ENCODE measurements around the gene DPH7. TPM values are rescaled to one million over a fixed set of nuclear protein-coding genes. Genes with fewer than 3 reads are reported as not detected.

The DPH7 gene
- total and polyA plus RNA-seq, 10 donors, result 31.7 to 80.5 (median 41.2) TPM

GRCh38 chr9:137621131-137621757 lies 42.5 kb upstream of the DPH7 start:
- Histone ChIP-seq H3K4me1 (peaks cover 29 to 92% (median 73%) of the 10 kb centered on the region in 6 donors), H3K27me3 (replicated peaks in 1 of 7) (no peaks in the 10 kb centered on the region), H3K9me3 (no peaks in the 10 kb centered on the region), H3K27ac (peak overlapping the region in 3 of 8 donors; percentile 0 to 94 (median 27)), H3K36me3 (peaks cover 0 to 24% (median 0%) of the 10 kb centered on the region in 6 donors), H3K4me3 (peak overlapping the region in 1 of 8 donors; percentile 98)
- peak; percentile 43 for DNase-seq
- intact Hi-C loops (cut with DNase I; ENCODE audit: low total_unique reads), result no loop called here
- TF ChIP-seq POLR2AphosphoS5 (IDR thresholded peaks at IDR 0.05), result no peak
- TF ChIP-seq, protein P1, sequence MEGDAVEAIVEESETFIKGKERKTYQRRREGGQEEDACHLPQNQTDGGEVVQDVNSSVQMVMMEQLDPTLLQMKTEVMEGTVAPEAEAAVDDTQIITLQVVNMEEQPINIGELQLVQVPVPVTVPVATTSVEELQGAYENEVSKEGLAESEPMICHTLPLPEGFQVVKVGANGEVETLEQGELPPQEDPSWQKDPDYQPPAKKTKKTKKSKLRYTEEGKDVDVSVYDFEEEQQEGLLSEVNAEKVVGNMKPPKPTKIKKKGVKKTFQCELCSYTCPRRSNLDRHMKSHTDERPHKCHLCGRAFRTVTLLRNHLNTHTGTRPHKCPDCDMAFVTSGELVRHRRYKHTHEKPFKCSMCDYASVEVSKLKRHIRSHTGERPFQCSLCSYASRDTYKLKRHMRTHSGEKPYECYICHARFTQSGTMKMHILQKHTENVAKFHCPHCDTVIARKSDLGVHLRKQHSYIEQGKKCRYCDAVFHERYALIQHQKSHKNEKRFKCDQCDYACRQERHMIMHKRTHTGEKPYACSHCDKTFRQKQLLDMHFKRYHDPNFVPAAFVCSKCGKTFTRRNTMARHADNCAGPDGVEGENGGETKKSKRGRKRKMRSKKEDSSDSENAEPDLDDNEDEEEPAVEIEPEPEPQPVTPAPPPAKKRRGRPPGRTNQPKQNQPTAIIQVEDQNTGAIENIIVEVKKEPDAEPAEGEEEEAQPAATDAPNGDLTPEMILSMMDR (IDR thresholded peaks at IDR 0.05 in 8 of 11, conservative IDR thresholded peaks at IDR 0.05 in 3 of 11), result peak in 9 of 11 experiments; percentile 23 to 53 (median 35)
- WGBS, 5 donors, result 49 to 64% (median 54%) methylated on average over 6 of the region's 6 CpGs

DNA sequence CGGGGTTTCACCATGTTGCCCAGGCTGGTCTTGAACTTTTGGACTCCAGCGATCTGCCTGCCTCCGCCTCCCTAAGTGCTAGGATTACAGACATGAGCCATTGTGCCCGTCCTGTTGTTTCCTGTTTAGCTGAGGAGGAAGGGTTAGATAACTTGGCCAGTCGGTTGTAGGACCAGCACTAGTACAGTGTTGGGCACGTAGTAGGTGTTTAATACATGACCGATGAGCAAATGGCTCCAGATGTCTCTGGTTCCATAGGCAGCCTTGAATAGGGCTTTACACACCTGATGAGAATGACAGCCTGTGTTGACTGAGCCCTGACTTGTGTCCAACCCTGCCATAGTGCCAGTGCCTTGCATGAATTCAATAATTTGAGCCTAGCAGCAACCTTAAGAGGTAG lies 41.9 kb upstream of the DPH7 start:
- TF ChIP-seq POLR2A (IDR thresholded peaks at IDR 0.05) (no peak), POLR2AphosphoS5 (IDR thresholded peaks at IDR 0.05) (no peak)
- TF ChIP-seq, protein P1 (IDR thresholded peaks at IDR 0.05 in 8 of 11, conservative IDR thresholded peaks at IDR 0.05 in 3 of 11), result no peak
- H3K9me3 ChIP-seq, result no peaks in the 10 kb centered on the region
- peak; percentile 48 for DNase-seq
- 60 to 77% (median 64%) methylated on average over 7 of the region's 7 CpGs for WGBS, 5 donors
- H3K27ac ChIP-seq, result peak overlapping the region in 6 of 8 donors; percentile 56 to 94 (median 90)
- H3K27me3 ChIP-seq (replicated peaks in 1 of 7), result no peaks in the 10 kb centered on the region
- intact Hi-C loops (cut with DNase I; ENCODE audit: low total_unique reads), result no loop called here
- peak overlapping the region in 4 of 8 donors; percentile 66 to 98 (median 82) for H3K4me3 ChIP-seq
- H3K4me1 ChIP-seq, result peaks cover 29 to 87% (median 68%) of the 10 kb centered on the region in 6 donors
- H3K36me3 ChIP-seq, result peaks cover 0 to 30% (median 3%) of the 10 kb centered on the region in 6 donors

- TF ChIP-seq POLR2AphosphoS5 (IDR thresholded peaks at IDR 0.05), result no peak
- TF ChIP-seq, protein P1 (IDR thresholded peaks at IDR 0.05 in 8 of 11, conservative IDR thresholded peaks at IDR 0.05 in 3 of 11), result no peak
- no peak for TF ChIP-seq POLR2A (IDR thresholded peaks at IDR 0.05)
- DNase-seq, result no peak
- Histone ChIP-seq H3K36me3 (peaks cover 0 to 36% (median 9%) of the 10 kb centered on the region in 6 donors), H3K4me1 (peaks cover 29 to 81% (median 62%) of the 10 kb centered on the region in 6 donors), H3K9me3 (no peaks in the 10 kb centered on the region), H3K27ac (peak overlapping the region in 7 of 8 donors; percentile 80 to 94 (median 89)), H3K4me3 (peak overlapping the region; percentile 66 to 98 (median 78)), H3K27me3 (replicated peaks in 1 of 7) (no peaks in the 10 kb centered on the region)
- intact Hi-C loops (cut with DNase I; ENCODE audit: low total_unique reads), result no loop called here
- WGBS, 5 donors, result 43 to 56% (median 47%) methylated on average over 4 of the region's 4 CpGs
These were observed 41.3 kb upstream of the DPH7 start for GRCh38 chr9:137620048-137620405.

DNA sequence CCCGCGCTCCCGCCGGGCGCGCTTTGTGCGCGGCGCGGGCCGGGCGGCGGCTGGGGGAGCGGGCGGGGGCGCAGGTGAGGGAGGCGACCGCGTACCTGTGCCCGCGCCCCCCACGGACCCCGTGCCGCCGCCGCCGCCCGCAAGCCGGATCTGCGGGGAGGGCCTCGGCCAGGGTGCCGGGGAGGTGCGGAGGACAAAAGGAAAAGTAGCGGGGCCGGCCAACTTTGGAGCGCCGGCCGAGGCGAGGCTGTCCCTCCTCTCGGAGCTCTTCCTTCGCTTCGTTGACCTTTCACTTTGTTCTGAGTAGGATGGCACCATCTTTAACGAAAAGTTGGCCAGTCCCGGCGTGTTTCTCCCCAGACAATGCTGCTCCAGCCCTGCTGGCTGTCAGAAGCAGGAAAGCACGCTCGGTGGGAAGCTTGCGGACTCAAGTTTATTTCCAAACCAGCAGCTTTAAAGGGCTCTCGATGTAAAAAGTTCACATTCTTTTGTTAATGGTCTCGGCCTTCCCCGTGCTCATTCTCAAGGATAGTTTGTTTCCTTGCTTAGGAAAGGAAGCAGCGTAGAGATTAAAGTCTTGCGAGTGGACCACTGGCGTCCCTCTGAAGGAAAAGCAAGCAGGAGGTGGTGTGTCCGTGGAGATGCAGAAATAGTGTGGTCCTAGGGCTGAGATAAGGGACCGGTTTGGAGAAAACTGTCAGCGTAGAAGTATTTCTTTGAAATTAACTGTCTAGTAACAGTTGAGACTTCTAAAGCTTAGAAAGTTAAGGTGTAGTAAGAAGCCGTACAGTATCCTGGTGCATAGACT lies 40.7 kb upstream of the DPH7 start:
- Histone ChIP-seq H3K27me3 (replicated peaks in 1 of 7) (no peaks in the 10 kb centered on the region), H3K4me3 (peak overlapping the region; percentile 66 to 98 (median 78)), H3K9me3 (no peaks in the 10 kb centered on the region), H3K4me1 (peaks cover 29 to 76% (median 59%) of the 10 kb centered on the region in 6 donors), H3K27ac (peak overlapping the region; percentile 63 to 94 (median 88)), H3K36me3 (peaks cover 0 to 42% (median 15%) of the 10 kb centered on the region in 6 donors)
- DNase-seq, result peak; percentile 91
- intact Hi-C loops (cut with DNase I; ENCODE audit: low total_unique reads), result no loop called here
- peak in 2 of 3 donors; percentile 12 to 23 for TF ChIP-seq POLR2AphosphoS5 (IDR thresholded peaks at IDR 0.05)
- TF ChIP-seq, protein P1 (IDR thresholded peaks at IDR 0.05 in 8 of 11, conservative IDR thresholded peaks at IDR 0.05 in 3 of 11), result no peak
- WGBS, 5 donors, result 0 to 1% (median 1%) methylated on average over 33 to 58 of the region's 58 CpGs

All from spleen (tissue), 11 donors.